Measurements from ENCODE around the gene COBL.

COBL gene

GRCh38 chr7:51140199-51141164 lies 176.1 kb downstream of the COBL start:
- DNase-seq = no peak

- DNase-seq = no peak
Measured at GRCh38 chr7:51139796-51140195, 176.8 kb downstream of the COBL start.

GRCh38 chr7:51138123-51139085 lies 178.2 kb downstream of the COBL start:
- DNase-seq = no peak

GRCh38 chr7:51135576-51135975 lies 181.0 kb downstream of the COBL start:
- no peak for DNase-seq

GRCh38 chr7:51134013-51134441 lies 182.6 kb downstream of the COBL start:
- DNase-seq = no peak

- DNase-seq = no peak
Measured at GRCh38 chr7:51132661-51133060, 183.9 kb downstream of the COBL start.

GRCh38 chr7:51129527-51130472 lies 186.8 kb downstream of the COBL start:
- DNase-seq = no peak

- no peak for DNase-seq
Measured at GRCh38 chr7:51128545-51129435, 187.8 kb downstream of the COBL start.

GRCh38 chr7:51127618-51127904 lies 189.0 kb downstream of the COBL start:
- DNase-seq = no peak

GRCh38 chr7:51126813-51127617 lies 189.6 kb downstream of the COBL start:
- no peak for DNase-seq

GRCh38 chr7:51126324-51126723 lies 190.3 kb downstream of the COBL start:
- DNase-seq = no peak

- DNase-seq = no peak
Measured at GRCh38 chr7:51124321-51124720, 192.3 kb downstream of the COBL start.

GRCh38 chr7:51123322-51124019 lies 193.1 kb downstream of the COBL start:
- peak in 1 of 2 donors; percentile 31 for DNase-seq

- DNase-seq = no peak
Measured at GRCh38 chr7:51121931-51122425, 194.6 kb downstream of the COBL start.

GRCh38 chr7:51121036-51121790 lies 195.4 kb downstream of the COBL start:
- no peak for DNase-seq

- DNase-seq = no peak
Measured at GRCh38 chr7:51118628-51119027, 198.0 kb downstream of the COBL start.

GRCh38 chr7:51114501-51114900 lies 202.1 kb downstream of the COBL start:
- DNase-seq = no peak

GRCh38 chr7:51113962-51114361 lies 202.6 kb downstream of the COBL start:
- DNase-seq = no peak

GRCh38 chr7:51113560-51113959 lies 203.0 kb downstream of the COBL start:
- DNase-seq = no peak

Data from CD4-positive, alpha-beta T cell treated with Interleukin-4 for 1 hour (primary cell).